Smooth muscle cell (in vitro differentiated cells): ENCODE results near the gene FYB2. TPM values are rescaled to one million over a fixed set of nuclear protein-coding genes. Genes with fewer than 3 reads are reported as not detected.

ENCODE experiments used
- DNase-seq: peaks from one replicate; lab custom pipeline; 2025; ENCODE audit not compliant: unreplicated experiment; lab: John Stamatoyannopoulos, UW
- H2AFZ ChIP-seq: fragments of 200-600 bp; sonication (generic); 2 replicates; pipeline ENCODE4 v1.6.0; 2016; ENCODE audit warnings: antibody characterized with exemption, low read depth, mild to moderate bottlenecking
- H3F3A ChIP-seq: fragments of 200-600 bp; sonication (generic); 2 replicates; pipeline ENCODE4 v1.6.0; 2017; ENCODE audit warnings: antibody characterized with exemption, low read depth
- H3K27ac ChIP-seq: fragments of 200-600 bp; sonication (generic); 2 replicates; pipeline ENCODE4 v1.5.1; 2016; ENCODE audit warnings: low read depth, mild to moderate bottlenecking
- H3K27me3 ChIP-seq: fragments of 200-600 bp; sonication (generic); 2 replicates; pipeline ENCODE4 v1.6.1; 2016; ENCODE audit warnings: low read depth, mild to moderate bottlenecking
- H3K36me3 ChIP-seq: fragments of 200-600 bp; sonication (generic); 2 replicates; pipeline ENCODE4 v1.5.1; 2016; ENCODE audit warnings: low read depth
- H3K4me1 ChIP-seq: fragments of 200-600 bp; sonication (generic); 2 replicates; pipeline ENCODE4 v1.5.1; 2016; ENCODE audit warnings: low read depth
- H3K4me2 ChIP-seq: fragments of 200-600 bp; sonication (generic); 2 replicates; pipeline ENCODE4 v1.6.0; 2016; ENCODE audit warnings: mild to moderate bottlenecking
- H3K4me3 ChIP-seq: fragments of 200-600 bp; sonication (generic); 2 replicates; pipeline ENCODE4 v1.5.1; 2016; ENCODE audit warnings: mild to moderate bottlenecking
- H3K79me2 ChIP-seq: fragments of 200-600 bp; sonication (generic); 2 replicates; pipeline ENCODE4 v1.6.0; 2016; ENCODE audit warnings: low read depth, mild to moderate bottlenecking
- H3K9ac ChIP-seq: fragments of 200-600 bp; sonication (generic); 2 replicates; pipeline ENCODE4 v1.6.0; 2016; ENCODE audit warnings: low read depth
- H3K9me3 ChIP-seq: fragments of 200-600 bp; sonication (generic); replicated peaks from 2 replicates; pipeline ENCODE4 v1.5.1; 2016; ENCODE audit warnings: low read depth
- H4K20me1 ChIP-seq: fragments of 200-600 bp; sonication (generic); 2 replicates; pipeline ENCODE4 v1.6.0; 2016; ENCODE audit warnings: low read depth
- CTCF ChIP-seq: fragments of 200-600 bp; sonication (generic); IDR thresholded peaks from 2 replicates; pipeline ENCODE4 v1.5.1; 2017; ENCODE audit warnings: borderline replicate concordance, mild to moderate bottlenecking, antibody characterized with exemption; ENCODE audit not compliant: insufficient read depth, poor library complexity, severe bottlenecking
- WGBS: methylation state at CpG from one replicate; pipeline ENCODE4 v1.1.7; 2016; ENCODE audit warnings: low lambda C conversion rate; 5-methylcytosine and 5-hydroxymethylcytosine counted together
- polyA plus RNA-seq: library from polyadenylated mRNA; unstranded; fragments of >200 nt; fragmentation: Nextera tagmentation; extraction: Ambion mirVana; gene quantifications from 2 replicates; pipeline ENCODE4 v1.2.1, GENCODE V29; 2016
- total RNA-seq: library from RNA; depleted of rRNA; stranded (reverse); fragments of >200 nt; gene quantifications from 2 replicates; pipeline ENCODE4 v1.2.3, GENCODE V29; 2014

Gene FYB2
- total and polyA plus RNA-seq, 2 experiments from 2014 or later: 0.65 to 3.6 TPM

- Histone ChIP-seq H3K27me3 (peaks cover 4% of the 10 kb centered on the region), H3K4me1 (no peaks in the 10 kb centered on the region), H3K36me3 (no peaks in the 10 kb centered on the region), H3K27ac (no peak overlapping the region), H3K9me3 (no peaks in the 10 kb centered on the region), H3F3A (no peaks in the 10 kb centered on the region), H3K4me3 (no peak overlapping the region), H3K4me2 (no peak overlapping the region), H2AFZ (no peak overlapping the region), H3K9ac (no peak overlapping the region), H4K20me1 (no peaks in the 10 kb centered on the region), H3K79me2 (no peaks in the 10 kb centered on the region)
- TF ChIP-seq CTCF: no peak
- WGBS: 96% methylated on average over 6 of the region's 6 CpGs
- no peak for DNase-seq
These were observed 45.1 kb downstream of the FYB2 start for GRCh38 chr1:56774067-56774609.

GRCh38 chr1:56773341-56774066 lies 45.7 kb downstream of the FYB2 start:
- Histone ChIP-seq H3K27me3 (peaks cover 4% of the 10 kb centered on the region), H3F3A (no peaks in the 10 kb centered on the region), H3K4me1 (no peaks in the 10 kb centered on the region), H2AFZ (no peak overlapping the region), H3K4me3 (no peak overlapping the region), H3K79me2 (no peaks in the 10 kb centered on the region), H3K9me3 (no peaks in the 10 kb centered on the region), H3K9ac (no peak overlapping the region), H3K27ac (no peak overlapping the region), H4K20me1 (no peaks in the 10 kb centered on the region), H3K4me2 (no peak overlapping the region), H3K36me3 (no peaks in the 10 kb centered on the region)
- no peak for TF ChIP-seq CTCF
- WGBS: 95% methylated on average over 2 of the region's 2 CpGs
- DNase-seq: no peak

GRCh38 chr1:56771717-56772116 lies 47.5 kb downstream of the FYB2 start:
- 93% methylated on average over 3 of the region's 3 CpGs for WGBS

More at GRCh38 chr1:56771717-56772116, 47.5 kb downstream of the FYB2 start:
- Histone ChIP-seq H3K36me3 (no peaks in the 10 kb centered on the region), H3K9ac (no peak overlapping the region), H3K79me2 (no peaks in the 10 kb centered on the region), H3K4me2 (no peak overlapping the region), H2AFZ (no peak overlapping the region), H3K9me3 (no peaks in the 10 kb centered on the region), H3K4me3 (no peak overlapping the region), H3F3A (no peaks in the 10 kb centered on the region), H3K27ac (no peak overlapping the region), H3K4me1 (peaks cover 15% of the 10 kb centered on the region), H4K20me1 (no peaks in the 10 kb centered on the region), H3K27me3 (peaks cover 4% of the 10 kb centered on the region)
- no peak for DNase-seq
- TF ChIP-seq CTCF: no peak
